HepG2 (cell line): ENCODE measurements around the gene PSD4. TPM values are rescaled to one million over a fixed set of nuclear protein-coding genes. Genes with fewer than 3 reads are reported as not detected.
A peak's percentile ranks its signal among the peaks of the same experiment; 100 is the strongest.

Source experiments
- JUND ChIP-seq: sonication (generic); formaldehyde crosslinking; IDR thresholded peaks from 2 replicates; pipeline ENCODE4 v1.8.0; 2022; ENCODE audit warnings: mild to moderate bottlenecking, missing genetic modification reagents
- TARDBP ChIP-seq: sonication (generic); formaldehyde crosslinking; IDR thresholded peaks from 2 replicates; pipeline ENCODE4 v1.8.0; 2022; ENCODE audit warnings: mild to moderate bottlenecking, missing genetic modification reagents
- ZNF34 ChIP-seq: sonication (generic); formaldehyde crosslinking; IDR thresholded peaks from 2 replicates; pipeline ENCODE4 v1.4.0; 2020; ENCODE audit warnings: mild to moderate bottlenecking, missing genetic modification reagents, borderline replicate concordance
- ZNF430 ChIP-seq: sonication (generic); formaldehyde crosslinking; IDR thresholded peaks from 2 replicates; pipeline ENCODE4 v1.9.0; 2021; ENCODE audit warnings: mild to moderate bottlenecking, missing genetic modification reagents
- ZNF468 ChIP-seq: sonication (generic); formaldehyde crosslinking; IDR thresholded peaks from 2 replicates; pipeline ENCODE4 v1.8.0; 2022; ENCODE audit warnings: mild to moderate bottlenecking, moderate library complexity, missing genetic modification reagents
- ZNF616 ChIP-seq: sonication (generic); formaldehyde crosslinking; IDR thresholded peaks from 2 replicates; pipeline ENCODE4 v1.5.0; 2020; ENCODE audit warnings: low read depth, mild to moderate bottlenecking, missing genetic modification reagents
- polyA plus RNA-seq, 8 experiments: library from polyadenylated mRNA; depleted of rRNA in 3 of 8; stranded (reverse) in 7 of 8; unstranded in 1 of 8; fragments of >200 nt; fragmentation: Illumina TruSeq in 4 of 8; extraction: Trizol in 4 of 8; gene quantifications; 2 replicates each; pipeline versions ENCODE4 v1.2.1 to v1.2.3, GENCODE V29; 2011 to 2016; ENCODE audit warnings: low read depth in 4 of 8, missing spikeins in 1 of 8, mixed read lengths in 1 of 8; ENCODE audit not compliant: insufficient read depth in 1 of 8
- total RNA-seq, 5 experiments: library from RNA; depleted of rRNA; stranded (reverse); fragments of >200 nt; fragmentation: Illumina TruSeq; extraction: Trizol; gene quantifications; 2 replicates each; pipeline ENCODE4 v1.2.3, GENCODE V29; 2016; ENCODE audit warnings: low read depth in 1 of 5
- TF ChIP-seq, protein P1 (sequence below): sonication (generic); formaldehyde crosslinking; IDR thresholded peaks from 2 replicates; pipeline ENCODE4 v1.5.1; 2020; ENCODE audit warnings: missing genetic modification reagents, mild to moderate bottlenecking, borderline replicate concordance
- TF ChIP-seq, protein P2 (sequence below): IDR thresholded peaks from 2 replicates; pipeline ENCODE4 v1.6.1; 2016; ENCODE audit warnings: mild to moderate bottlenecking
- TF ChIP-seq, protein P3 (sequence below): sonication (generic); formaldehyde crosslinking; IDR thresholded peaks from 2 replicates; pipeline ENCODE4 v1.4.0; 2020; ENCODE audit warnings: missing genetic modification reagents, borderline replicate concordance
- TF ChIP-seq, protein P4 (sequence below): sonication (generic); formaldehyde crosslinking; IDR thresholded peaks from 2 replicates; pipeline ENCODE4 v1.9.0; 2021; ENCODE audit warnings: mild to moderate bottlenecking, missing genetic modification reagents
- TF ChIP-seq, protein P5 (sequence below): sonication (generic); formaldehyde crosslinking; IDR thresholded peaks from 2 replicates; pipeline ENCODE4 v1.8.1; 2023; ENCODE audit warnings: mild to moderate bottlenecking, missing genetic modification reagents

The PSD4 gene
- total and polyA plus RNA-seq, 2 of the 13 experiments (the other 11 are each of a cell fraction or from before 2014, with no cell fraction given) = 5.8 to 9.4 TPM

DNA sequence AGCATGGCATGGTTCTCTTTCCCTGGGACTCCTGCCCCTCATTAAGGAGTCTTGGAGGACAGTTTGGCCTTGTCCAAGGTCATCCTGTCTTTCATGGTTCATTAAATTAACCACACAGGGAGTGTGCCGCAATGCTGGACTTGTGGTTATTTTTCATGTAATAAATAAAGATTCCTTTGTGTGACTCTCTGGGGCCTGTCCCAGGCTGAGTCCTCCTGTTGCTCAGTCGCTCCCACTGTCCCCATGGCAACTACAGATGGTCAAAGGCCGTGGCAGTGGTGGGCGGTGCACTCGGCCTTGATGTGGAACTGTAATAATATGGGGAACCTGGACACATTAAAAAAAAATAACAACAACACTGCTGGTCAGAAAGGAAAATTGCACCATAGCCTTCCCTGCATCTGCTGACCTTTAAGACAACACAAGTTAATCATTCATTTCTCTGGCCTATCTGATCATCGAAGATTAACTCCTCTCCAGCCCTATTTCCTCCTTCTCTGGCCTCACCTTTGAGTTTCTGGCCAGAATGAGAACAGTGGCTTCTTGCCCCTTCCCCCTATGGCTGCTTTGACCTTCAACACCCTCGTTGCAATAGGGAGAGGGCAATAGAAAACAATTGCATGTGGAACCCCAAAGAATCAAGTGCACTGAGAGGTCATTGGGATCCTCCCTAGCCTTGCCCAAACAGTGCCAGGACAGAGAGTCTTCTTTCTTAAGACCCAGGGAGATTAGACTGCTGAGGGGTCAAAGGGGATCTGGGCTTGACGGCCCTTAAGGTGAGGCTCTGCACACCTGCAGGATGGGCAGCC is 44.7 kb downstream of the PSD4 start (continued):
- TF ChIP-seq, protein P1, sequence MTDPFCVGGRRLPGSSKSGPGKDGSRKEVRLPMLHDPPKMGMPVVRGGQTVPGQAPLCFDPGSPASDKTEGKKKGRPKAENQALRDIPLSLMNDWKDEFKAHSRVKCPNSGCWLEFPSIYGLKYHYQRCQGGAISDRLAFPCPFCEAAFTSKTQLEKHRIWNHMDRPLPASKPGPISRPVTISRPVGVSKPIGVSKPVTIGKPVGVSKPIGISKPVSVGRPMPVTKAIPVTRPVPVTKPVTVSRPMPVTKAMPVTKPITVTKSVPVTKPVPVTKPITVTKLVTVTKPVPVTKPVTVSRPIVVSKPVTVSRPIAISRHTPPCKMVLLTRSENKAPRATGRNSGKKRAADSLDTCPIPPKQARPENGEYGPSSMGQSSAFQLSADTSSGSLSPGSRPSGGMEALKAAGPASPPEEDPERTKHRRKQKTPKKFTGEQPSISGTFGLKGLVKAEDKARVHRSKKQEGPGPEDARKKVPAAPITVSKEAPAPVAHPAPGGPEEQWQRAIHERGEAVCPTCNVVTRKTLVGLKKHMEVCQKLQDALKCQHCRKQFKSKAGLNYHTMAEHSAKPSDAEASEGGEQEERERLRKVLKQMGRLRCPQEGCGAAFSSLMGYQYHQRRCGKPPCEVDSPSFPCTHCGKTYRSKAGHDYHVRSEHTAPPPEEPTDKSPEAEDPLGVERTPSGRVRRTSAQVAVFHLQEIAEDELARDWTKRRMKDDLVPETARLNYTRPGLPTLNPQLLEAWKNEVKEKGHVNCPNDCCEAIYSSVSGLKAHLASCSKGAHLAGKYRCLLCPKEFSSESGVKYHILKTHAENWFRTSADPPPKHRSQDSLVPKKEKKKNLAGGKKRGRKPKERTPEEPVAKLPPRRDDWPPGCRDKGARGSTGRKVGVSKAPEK (CRISPR knock-in tag) = no peak
- TF ChIP-seq ZNF616 (CRISPR knock-in tag) (no peak), TARDBP (CRISPR knock-in tag) (peak; percentile 53; the same call in 1 of the 2 replicates), ZNF430 (peak; percentile 50; the same call in 1 of the 2 replicates), ZNF468 (CRISPR knock-in tag) (no peak), JUND (CRISPR knock-in tag) (no peak), ZNF34 (CRISPR knock-in tag) (0 out of 2 replicates have a peak, but pooled peaks have one; percentile 26)
- TF ChIP-seq, protein P2, sequence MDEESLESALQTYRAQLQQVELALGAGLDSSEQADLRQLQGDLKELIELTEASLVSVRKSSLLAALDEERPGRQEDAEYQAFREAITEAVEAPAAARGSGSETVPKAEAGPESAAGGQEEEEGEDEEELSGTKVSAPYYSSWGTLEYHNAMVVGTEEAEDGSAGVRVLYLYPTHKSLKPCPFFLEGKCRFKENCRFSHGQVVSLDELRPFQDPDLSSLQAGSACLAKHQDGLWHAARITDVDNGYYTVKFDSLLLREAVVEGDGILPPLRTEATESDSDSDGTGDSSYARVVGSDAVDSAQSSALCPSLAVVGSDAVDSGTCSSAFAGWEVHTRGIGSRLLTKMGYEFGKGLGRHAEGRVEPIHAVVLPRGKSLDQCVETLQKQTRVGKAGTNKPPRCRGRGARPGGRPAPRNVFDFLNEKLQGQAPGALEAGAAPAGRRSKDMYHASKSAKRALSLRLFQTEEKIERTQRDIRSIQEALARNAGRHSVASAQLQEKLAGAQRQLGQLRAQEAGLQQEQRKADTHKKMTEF = peak; percentile 69; the same call in 1 of the 2 replicates
- TF ChIP-seq, protein P3, sequence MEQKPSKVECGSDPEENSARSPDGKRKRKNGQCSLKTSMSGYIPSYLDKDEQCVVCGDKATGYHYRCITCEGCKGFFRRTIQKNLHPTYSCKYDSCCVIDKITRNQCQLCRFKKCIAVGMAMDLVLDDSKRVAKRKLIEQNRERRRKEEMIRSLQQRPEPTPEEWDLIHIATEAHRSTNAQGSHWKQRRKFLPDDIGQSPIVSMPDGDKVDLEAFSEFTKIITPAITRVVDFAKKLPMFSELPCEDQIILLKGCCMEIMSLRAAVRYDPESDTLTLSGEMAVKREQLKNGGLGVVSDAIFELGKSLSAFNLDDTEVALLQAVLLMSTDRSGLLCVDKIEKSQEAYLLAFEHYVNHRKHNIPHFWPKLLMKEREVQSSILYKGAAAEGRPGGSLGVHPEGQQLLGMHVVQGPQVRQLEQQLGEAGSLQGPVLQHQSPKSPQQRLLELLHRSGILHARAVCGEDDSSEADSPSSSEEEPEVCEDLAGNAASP = 0 out of 2 replicates have a peak, but pooled peaks have one; percentile 14
- TF ChIP-seq, protein P4, sequence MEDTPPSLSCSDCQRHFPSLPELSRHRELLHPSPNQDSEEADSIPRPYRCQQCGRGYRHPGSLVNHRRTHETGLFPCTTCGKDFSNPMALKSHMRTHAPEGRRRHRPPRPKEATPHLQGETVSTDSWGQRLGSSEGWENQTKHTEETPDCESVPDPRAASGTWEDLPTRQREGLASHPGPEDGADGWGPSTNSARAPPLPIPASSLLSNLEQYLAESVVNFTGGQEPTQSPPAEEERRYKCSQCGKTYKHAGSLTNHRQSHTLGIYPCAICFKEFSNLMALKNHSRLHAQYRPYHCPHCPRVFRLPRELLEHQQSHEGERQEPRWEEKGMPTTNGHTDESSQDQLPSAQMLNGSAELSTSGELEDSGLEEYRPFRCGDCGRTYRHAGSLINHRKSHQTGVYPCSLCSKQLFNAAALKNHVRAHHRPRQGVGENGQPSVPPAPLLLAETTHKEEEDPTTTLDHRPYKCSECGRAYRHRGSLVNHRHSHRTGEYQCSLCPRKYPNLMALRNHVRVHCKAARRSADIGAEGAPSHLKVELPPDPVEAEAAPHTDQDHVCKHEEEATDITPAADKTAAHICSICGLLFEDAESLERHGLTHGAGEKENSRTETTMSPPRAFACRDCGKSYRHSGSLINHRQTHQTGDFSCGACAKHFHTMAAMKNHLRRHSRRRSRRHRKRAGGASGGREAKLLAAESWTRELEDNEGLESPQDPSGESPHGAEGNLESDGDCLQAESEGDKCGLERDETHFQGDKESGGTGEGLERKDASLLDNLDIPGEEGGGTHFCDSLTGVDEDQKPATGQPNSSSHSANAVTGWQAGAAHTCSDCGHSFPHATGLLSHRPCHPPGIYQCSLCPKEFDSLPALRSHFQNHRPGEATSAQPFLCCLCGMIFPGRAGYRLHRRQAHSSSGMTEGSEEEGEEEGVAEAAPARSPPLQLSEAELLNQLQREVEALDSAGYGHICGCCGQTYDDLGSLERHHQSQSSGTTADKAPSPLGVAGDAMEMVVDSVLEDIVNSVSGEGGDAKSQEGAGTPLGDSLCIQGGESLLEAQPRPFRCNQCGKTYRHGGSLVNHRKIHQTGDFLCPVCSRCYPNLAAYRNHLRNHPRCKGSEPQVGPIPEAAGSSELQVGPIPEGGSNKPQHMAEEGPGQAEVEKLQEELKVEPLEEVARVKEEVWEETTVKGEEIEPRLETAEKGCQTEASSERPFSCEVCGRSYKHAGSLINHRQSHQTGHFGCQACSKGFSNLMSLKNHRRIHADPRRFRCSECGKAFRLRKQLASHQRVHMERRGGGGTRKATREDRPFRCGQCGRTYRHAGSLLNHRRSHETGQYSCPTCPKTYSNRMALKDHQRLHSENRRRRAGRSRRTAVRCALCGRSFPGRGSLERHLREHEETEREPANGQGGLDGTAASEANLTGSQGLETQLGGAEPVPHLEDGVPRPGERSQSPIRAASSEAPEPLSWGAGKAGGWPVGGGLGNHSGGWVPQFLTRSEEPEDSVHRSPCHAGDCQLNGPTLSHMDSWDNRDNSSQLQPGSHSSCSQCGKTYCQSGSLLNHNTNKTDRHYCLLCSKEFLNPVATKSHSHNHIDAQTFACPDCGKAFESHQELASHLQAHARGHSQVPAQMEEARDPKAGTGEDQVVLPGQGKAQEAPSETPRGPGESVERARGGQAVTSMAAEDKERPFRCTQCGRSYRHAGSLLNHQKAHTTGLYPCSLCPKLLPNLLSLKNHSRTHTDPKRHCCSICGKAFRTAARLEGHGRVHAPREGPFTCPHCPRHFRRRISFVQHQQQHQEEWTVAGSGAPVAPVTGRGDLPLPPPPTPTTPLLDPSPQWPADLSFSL (CRISPR knock-in tag) = no peak
- TF ChIP-seq, protein P5, sequence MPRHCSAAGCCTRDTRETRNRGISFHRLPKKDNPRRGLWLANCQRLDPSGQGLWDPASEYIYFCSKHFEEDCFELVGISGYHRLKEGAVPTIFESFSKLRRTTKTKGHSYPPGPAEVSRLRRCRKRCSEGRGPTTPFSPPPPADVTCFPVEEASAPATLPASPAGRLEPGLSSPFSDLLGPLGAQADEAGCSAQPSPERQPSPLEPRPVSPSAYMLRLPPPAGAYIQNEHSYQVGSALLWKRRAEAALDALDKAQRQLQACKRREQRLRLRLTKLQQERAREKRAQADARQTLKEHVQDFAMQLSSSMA = no peak
